HG03135 (cell line): Measurements from ENCODE around the gene PAK5.

ENCODE experiments used
- ATAC-seq: cut with Tn5 transposase; IDR thresholded peaks from one replicate; pipeline ENCODE4 v1.9.1; 2021; ENCODE audit warnings: mild to moderate bottlenecking, moderate library complexity; ENCODE audit not compliant: unreplicated experiment

Gene PAK5

GRCh38 chr20:9532069-9532838, 306.6 kb downstream of the PAK5 start:
- ATAC-seq = no peak

DNA sequence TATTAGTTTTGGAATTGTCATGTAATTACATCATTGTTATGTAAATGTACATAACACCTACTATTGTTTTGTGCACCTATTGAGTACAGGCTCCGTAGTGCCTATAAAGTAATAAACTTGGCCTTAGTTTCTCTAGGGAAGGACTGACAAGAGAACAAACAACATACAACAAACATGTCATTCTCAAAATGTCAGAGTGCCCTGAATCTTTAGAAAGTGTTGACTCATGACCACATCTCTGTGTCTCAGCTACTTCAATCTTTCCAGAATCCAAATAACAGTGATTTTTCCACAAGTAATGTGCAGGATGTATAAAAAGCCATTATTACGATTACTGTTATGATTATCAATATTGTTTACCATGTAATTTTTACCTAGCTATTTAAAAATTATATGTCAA, 307.3 kb downstream of the PAK5 start:
- ATAC-seq = no peak

- ATAC-seq = no peak
Observed at GRCh38 chr20:9523636-9524035, 315.2 kb downstream of the PAK5 start.

DNA sequence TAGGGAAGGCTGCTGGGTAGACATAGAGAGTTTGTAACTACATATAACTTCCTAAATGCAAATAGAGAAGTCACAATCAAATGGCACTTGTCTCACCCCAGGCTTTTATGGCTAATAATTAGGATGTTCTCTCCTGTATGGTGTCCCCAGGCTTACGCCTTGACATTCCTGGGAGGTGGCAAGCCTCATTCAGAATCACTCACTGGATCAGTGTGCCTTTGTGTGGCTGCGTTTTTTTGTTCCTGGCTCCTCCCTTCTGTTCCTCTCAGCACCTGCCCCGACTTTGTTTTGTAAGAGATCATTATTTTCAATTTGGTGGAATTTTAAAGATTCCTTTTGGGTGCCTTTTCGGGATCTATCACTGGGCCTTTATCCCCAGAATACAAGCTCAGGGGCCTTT, 318.8 kb downstream of the PAK5 start:
- no peak for ATAC-seq

DNA sequence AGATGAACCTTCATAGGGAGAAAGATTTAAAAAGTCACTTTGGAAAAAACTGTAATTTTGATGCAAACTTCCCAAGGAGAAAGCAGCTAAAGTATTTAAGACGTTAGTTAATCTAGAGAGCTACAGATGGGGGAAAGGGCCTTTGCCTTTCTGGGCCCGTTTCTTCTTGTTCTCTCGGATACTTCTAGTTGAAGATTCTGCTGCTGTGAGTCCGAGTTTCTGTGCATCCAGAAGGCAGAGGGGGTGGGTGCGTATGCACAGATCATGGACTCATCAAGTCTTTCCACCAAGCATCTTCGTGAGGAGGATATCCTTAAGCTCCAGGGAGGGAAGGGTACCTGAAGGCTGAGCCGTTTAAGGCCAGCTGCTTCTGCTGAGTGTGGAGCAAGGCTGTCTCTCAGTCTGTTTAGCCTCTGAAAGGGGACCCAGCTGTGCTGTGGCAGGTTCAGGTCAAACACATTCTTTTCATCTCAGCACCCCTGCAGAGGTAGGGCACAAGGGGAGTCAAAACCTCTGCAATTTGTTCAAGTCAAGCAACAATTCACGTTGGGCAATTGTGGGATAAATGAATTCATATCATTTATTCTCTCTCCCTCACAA, 320.2 kb downstream of the PAK5 start:
- ATAC-seq = no peak

DNA sequence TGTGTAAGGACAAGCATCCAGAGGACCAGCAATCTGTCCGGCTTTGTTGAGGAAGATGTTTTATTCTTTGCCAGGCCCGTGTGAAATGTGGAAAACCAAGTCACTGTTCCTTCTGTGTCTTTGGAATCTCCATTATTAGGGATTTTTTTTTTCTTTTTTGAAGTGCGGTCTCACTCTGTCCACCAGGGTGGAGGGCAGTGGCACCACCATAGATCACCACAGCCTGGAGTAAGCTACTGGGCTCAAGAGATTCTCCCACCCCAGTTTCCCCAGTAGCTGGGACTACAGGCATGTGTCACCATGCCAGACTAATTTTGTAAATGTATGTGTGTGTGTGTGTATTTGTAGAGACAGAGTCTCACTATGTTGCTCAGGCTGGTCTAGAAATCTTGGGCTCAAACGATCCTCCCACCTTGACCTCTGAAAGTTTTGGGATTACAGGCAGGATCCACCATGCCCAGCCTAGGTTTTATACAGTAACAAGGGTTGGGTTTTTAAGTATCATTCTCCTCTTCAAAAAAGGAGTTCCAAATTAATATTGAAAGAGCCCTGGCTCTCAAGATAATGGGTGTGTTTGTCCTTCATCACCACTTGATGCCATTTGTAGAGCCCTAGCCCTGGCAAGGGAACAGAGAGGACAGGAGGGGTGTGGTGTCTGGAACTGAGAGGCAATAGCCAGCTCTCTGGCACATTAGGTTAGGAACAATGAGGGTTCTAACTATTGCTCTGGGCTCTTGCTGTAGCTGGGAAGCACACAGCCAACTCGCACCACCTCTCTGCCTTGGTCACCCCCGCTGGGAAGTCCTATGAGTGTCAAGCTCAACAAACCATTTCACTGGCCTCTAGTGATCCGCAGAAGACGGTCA, 321.3 kb downstream of the PAK5 start:
- no peak for ATAC-seq

- no peak for ATAC-seq
Observed at GRCh38 chr20:9516234-9516871, 322.5 kb downstream of the PAK5 start.

DNA sequence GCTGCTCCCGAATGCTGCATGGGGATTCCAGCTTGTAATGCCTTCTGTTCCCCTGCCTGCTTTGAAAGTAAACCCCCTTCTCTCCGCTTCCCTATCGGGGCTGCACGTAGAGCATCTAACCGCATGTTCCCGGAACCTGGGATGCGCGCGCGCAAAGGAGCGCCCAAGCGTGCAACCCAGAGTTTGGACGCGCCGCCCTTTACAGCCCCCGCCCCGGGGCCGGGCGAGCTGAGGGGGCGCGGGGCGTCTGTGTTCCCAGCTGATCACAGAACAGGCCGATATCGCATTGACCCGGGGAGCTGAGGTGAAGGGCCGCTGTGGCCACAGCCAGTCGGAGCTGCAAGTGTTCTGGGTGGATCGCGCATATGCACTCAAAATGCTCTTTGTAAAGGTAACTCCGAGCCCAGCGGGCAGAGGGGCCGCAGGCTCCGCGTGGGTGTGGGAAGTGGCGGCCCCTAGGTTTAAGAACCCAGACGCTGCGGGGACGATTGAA, 323.1 kb downstream of the PAK5 start:
- ATAC-seq = no peak

- no peak for ATAC-seq
Observed at GRCh38 chr20:9515214-9515585, 323.7 kb downstream of the PAK5 start.

GRCh38 chr20:9514461-9515213, 324.2 kb downstream of the PAK5 start, which contains the start of gene LAMP5:
Gene LAMP5, plus strand, starts transcription at chr20:9514590. Its CDS starts 263 bp downstream, at chr20:9514853.
- no peak for ATAC-seq

DNA sequence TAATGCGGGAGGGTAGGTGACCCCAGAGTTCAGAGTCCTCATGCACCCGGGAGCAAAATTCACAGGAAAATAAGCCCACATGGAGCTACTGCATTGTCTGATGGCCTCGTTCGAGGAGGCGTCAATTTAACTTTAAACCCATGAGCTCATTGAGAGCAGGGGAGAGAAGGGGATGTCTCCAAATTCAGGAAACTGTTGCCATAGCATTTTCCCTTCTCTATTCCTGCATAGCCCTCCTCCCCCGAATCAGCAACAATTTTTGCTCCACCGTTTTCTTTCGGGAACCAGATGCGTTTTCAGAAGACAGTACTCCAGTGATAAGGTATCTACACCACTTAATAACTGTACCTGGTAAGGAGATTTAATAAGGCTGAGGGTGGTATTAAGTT, 324.8 kb downstream of the PAK5 start:
- ATAC-seq = no peak

GRCh38 chr20:9510911-9511310, 328.0 kb downstream of the PAK5 start:
- ATAC-seq = no peak

- ATAC-seq = no peak
Observed at GRCh38 chr20:9509246-9509645, 329.6 kb downstream of the PAK5 start.

DNA sequence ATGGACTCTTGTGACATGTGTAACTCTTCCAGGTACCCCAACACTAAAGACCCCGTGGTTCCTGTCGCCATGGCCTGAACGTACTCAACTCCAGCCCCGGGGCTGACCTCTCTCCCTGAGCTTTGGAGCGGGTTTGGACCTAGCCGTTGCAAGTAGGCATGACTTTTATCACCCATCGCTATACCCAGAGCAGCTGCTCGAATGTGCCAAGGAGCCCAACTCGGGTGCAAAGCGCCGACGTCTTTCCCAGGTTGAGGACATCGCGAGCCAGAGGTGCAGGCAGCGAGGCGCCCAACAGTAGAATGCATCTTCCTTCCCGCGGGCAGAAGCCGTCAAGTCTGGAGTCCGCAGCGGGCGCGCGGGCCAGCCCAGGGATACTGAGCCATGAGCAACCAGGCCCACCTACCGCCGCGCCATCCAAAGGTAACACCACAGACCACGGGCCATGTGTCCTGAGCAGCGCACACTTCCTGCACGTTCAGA, 330.1 kb downstream of the PAK5 start:
- ATAC-seq = no peak

GRCh38 chr20:9508240-9508661, 330.6 kb downstream of the PAK5 start:
- ATAC-seq = no peak

GRCh38 chr20:9507544-9508239, 331.2 kb downstream of the PAK5 start:
- ATAC-seq = no peak

DNA sequence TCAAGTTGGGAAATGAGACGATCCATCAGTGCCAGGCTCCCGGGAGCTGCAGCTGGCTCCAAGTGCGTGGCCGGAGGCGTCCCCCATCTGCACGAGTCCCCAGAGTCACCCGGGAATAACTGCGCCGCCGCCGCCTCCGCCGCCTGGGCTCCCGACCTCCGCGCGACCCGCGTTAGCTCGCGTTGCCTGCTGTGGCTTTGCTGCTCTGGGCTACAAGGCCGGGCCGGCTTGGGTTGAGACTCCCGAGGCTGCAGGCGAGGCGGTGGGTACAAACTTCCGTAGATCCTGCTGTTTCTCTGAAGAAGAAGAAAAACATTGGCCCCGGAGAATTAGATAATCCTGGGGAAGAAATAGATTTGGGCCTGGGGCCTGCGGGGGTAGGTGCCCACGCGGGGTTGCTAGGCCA, 331.9 kb downstream of the PAK5 start:
- ATAC-seq = no peak

DNA sequence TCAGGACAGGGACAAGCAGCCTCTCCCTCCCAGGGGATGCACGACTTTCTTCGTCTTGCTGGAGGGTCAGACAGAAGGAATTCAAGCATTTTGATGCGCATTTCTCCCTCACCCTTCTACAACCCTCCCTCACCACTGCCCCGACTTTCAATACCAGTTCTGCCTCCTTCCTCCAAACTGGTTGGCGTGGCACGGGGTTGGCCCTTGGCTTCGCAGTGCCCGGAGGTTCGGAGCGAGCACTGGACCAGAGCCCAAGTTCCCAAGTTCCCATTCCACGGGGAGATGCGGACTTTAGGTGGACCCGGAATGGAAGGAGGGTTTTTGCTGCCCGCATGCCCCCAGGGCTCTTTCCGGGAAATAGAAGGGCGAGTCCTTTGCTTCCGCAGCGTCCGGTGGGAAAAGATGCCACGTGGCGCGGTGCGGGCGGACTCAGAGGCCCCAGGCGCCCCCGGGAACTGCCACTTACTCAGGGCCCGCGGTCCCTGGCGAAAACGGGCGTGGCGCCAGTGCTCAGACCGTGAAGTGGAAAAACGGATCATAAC, 332.5 kb downstream of the PAK5 start:
- no peak for ATAC-seq

DNA sequence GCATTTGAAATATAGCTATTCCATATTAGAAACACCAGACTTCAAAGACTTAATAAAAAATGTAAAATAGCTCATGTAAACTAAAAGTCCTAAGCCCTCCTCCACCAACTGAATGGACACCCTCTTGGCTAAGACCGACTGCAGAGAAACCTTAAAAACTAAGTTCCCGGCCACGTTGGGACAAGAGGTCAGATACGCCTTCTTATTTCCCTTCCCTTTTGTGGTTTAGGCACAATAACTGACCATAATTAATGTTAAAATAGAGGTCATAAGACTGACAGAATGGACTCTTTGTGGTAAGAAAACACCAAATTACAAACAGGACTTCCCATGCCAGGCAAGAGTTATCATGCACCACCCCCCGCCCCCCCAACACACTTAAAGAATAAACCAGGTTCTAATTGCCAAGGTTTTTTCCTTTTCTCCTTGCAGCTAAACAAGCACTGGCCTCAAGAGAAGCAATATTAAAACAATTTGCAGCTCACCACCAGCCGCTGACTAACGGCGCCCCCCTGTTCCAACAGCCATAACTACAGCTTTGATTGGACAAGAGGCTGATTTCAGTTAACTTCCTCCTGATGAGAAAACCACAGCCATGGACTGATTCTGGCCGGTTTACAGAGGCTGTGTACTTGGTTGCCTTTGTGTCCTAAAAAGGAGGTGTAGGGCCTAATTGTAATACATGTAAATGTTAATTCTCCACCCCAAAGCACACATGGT, 335.2 kb downstream of the PAK5 start:
- no peak for ATAC-seq
